Activated B cell treated with CpG ODN at 0.5 μM for 24 hours (primary cell): ENCODE measurements around the gene TMEM40. TPM values are rescaled to one million over a fixed set of nuclear protein-coding genes. Genes with fewer than 3 reads are reported as not detected.
"Not testable (repeated sequence)": the region's sequence is repeated elsewhere in the genome, so short reads cannot be mapped to it uniquely, and the experiment has no call there.

Experiments used
- ATAC-seq: fragments of 200-7000 bp; cut with Tn5 transposase; one replicate; pipeline ENCODE4 v1.10.0; 2021; ENCODE audit warnings: low read depth, mild to moderate bottlenecking, moderate library complexity
- CTCF ChIA-PET: fragments of 350-600 bp; sonication (Branson Sonifier 250); formaldehyde crosslinking; loops from one replicate; lab custom pipeline; 2021; ENCODE audit warnings: antibody characterized with exemption; lab: Charles Lee
- POLR2A ChIA-PET: fragments of 350-600 bp; sonication (Branson Sonifier 250); formaldehyde crosslinking; loops from one replicate; lab custom pipeline; 2021; ENCODE audit warnings: antibody characterized with exemption; lab: Charles Lee
- DNase-seq: peaks from one replicate; pipeline ENCODE4 v3.0.0; 2022
- H3K27ac Mint-ChIP-seq: one replicate; pipeline ENCODE4 v1.8.0; 2020; ENCODE audit warnings: mixed read lengths
- H3K27me3 Mint-ChIP-seq: one replicate; pipeline ENCODE4 v1.8.0; 2021; ENCODE audit warnings: mixed read lengths
- H3K36me3 Mint-ChIP-seq: one replicate; pipeline ENCODE4 v1.8.0; 2021; ENCODE audit warnings: low read depth, mixed read lengths
- H3K4me1 Mint-ChIP-seq: one replicate; pipeline ENCODE4 v1.8.0; 2021; ENCODE audit warnings: mixed read lengths
- H3K4me3 Mint-ChIP-seq: one replicate; pipeline ENCODE4 v1.8.0; 2020; ENCODE audit warnings: mild to moderate bottlenecking, mixed read lengths
- H3K9me3 Mint-ChIP-seq: one replicate; pipeline ENCODE4 v1.8.0; 2020; ENCODE audit warnings: mixed read lengths
- intact Hi-C: fragments of 100-400 bp; cut with micrococcal nuclease; formaldehyde crosslinking; loops from one replicate; pipeline ENCODE4 v1.15.1; 2024
- total RNA-seq: library from RNA; stranded (reverse); gene quantifications from 2 replicates; pipeline ENCODE4 v1.2.3, GENCODE V29; 2022
- TF ChIP-seq, protein P1 (sequence below): fragments of 200-600 bp; IDR thresholded peaks from one replicate; pipeline ENCODE4 v1.8.0; 2022; ENCODE audit warnings: antibody characterized with exemption, mild to moderate bottlenecking

Gene TMEM40
- total RNA-seq, 1 donor from 2014 or later: not detected

DNA sequence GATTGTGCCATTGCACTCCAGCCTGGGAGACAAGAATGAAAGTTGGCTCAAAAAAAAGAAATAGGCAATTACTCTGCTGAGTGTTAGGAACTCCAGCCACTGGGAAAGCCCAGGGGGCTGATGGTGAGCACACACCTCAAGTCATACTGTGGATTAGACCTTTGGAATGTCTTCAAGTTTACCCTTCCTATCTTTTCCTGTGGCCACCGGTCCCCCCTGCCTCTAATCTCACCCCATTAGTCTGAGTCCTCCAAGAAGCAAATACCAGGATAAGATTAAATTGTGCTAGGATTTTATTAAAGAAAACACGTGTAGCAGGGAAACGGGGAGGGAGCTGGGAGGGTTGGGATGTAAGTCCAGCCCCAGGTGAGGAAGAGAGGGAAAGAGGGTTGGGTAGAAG lies 31.6 kb downstream of the TMEM40 start:
- no peaks in the 10 kb centered on the region for H3K9me3 Mint-ChIP-seq
- H3K36me3 Mint-ChIP-seq: no peaks in the 10 kb centered on the region
- no peak for ATAC-seq
- CTCF ChIA-PET: no interaction called here
- TF ChIP-seq, protein P1, sequence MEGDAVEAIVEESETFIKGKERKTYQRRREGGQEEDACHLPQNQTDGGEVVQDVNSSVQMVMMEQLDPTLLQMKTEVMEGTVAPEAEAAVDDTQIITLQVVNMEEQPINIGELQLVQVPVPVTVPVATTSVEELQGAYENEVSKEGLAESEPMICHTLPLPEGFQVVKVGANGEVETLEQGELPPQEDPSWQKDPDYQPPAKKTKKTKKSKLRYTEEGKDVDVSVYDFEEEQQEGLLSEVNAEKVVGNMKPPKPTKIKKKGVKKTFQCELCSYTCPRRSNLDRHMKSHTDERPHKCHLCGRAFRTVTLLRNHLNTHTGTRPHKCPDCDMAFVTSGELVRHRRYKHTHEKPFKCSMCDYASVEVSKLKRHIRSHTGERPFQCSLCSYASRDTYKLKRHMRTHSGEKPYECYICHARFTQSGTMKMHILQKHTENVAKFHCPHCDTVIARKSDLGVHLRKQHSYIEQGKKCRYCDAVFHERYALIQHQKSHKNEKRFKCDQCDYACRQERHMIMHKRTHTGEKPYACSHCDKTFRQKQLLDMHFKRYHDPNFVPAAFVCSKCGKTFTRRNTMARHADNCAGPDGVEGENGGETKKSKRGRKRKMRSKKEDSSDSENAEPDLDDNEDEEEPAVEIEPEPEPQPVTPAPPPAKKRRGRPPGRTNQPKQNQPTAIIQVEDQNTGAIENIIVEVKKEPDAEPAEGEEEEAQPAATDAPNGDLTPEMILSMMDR: no peak
- H3K27me3 Mint-ChIP-seq: peaks cover 3% of the 10 kb centered on the region
- intact Hi-C loops: loop anchor here (10.0 kb wide), 1 partner anchor 123 kb away; no protein-coding TSS in a partner anchor
- peaks cover 11% of the 10 kb centered on the region for H3K4me1 Mint-ChIP-seq
- POLR2A ChIA-PET: no interaction called here
- no peak overlapping the region for H3K4me3 Mint-ChIP-seq
- DNase-seq: no peak
- H3K27ac Mint-ChIP-seq: no peak overlapping the region

- DNase-seq (no peak), ATAC-seq (no peak)
- H3K4me3 Mint-ChIP-seq: no peak overlapping the region
- H3K9me3 Mint-ChIP-seq: no peaks in the 10 kb centered on the region
- CTCF ChIA-PET: no interaction called here
- no peak overlapping the region for H3K27ac Mint-ChIP-seq
- peaks cover 7% of the 10 kb centered on the region for H3K4me1 Mint-ChIP-seq
- H3K27me3 Mint-ChIP-seq: peaks cover 5% of the 10 kb centered on the region
- intact Hi-C loops: loop anchor here (10.0 kb wide), 1 partner anchor 121 kb away; no protein-coding TSS in a partner anchor
- POLR2A ChIA-PET: interaction anchor here (0.5 kb wide), 1 partner anchor 90 kb away, joined by 4 read pairs; no protein-coding TSS in a partner anchor
- no peaks in the 10 kb centered on the region for H3K36me3 Mint-ChIP-seq
- TF ChIP-seq, protein P1: no peak
These were observed 33.6 kb downstream of the TMEM40 start for GRCh38 chr3:12725436-12725835.

- ChIA-PET CTCF (no interaction called here), POLR2A (no interaction called here)
- H3K27ac Mint-ChIP-seq: no peak overlapping the region
- no peak for DNase-seq
- H3K36me3 Mint-ChIP-seq: no peaks in the 10 kb centered on the region
- H3K4me1 Mint-ChIP-seq: peaks cover 8% of the 10 kb centered on the region
- no peak overlapping the region for H3K4me3 Mint-ChIP-seq
- intact Hi-C loops: loop anchor here (5.0 to 10.0 kb wide), 4 partner anchors 120 to 587 kb away; partner anchors contain the start of gene MKRN2
- H3K9me3 Mint-ChIP-seq: no peaks in the 10 kb centered on the region
- H3K27me3 Mint-ChIP-seq: peaks cover 5% of the 10 kb centered on the region
- TF ChIP-seq, protein P1: no peak
- no peak for ATAC-seq
These were observed 34.3 kb downstream of the TMEM40 start for GRCh38 chr3:12724794-12725193.

- not testable (repeated sequence) for H3K36me3 Mint-ChIP-seq, ATAC-seq, H3K4me1 Mint-ChIP-seq, H3K4me3 Mint-ChIP-seq, H3K9me3 Mint-ChIP-seq, H3K27me3 Mint-ChIP-seq, H3K27ac Mint-ChIP-seq, DNase-seq
- CTCF ChIA-PET: interaction anchor here (0.8 kb wide), 1 partner anchor 87 kb away, joined by 3 read pairs; no protein-coding TSS in a partner anchor
- POLR2A ChIA-PET: interaction anchor here (0.7 kb wide), 1 partner anchor 40 kb away, joined by 4 read pairs; no protein-coding TSS in a partner anchor
- intact Hi-C loops: loop anchor here (5.0 to 10.0 kb wide), 4 partner anchors 119 to 586 kb away; partner anchors contain the start of gene MKRN2
These were observed 35.7 kb downstream of the TMEM40 start for GRCh38 chr3:12723362-12723761.

DNA sequence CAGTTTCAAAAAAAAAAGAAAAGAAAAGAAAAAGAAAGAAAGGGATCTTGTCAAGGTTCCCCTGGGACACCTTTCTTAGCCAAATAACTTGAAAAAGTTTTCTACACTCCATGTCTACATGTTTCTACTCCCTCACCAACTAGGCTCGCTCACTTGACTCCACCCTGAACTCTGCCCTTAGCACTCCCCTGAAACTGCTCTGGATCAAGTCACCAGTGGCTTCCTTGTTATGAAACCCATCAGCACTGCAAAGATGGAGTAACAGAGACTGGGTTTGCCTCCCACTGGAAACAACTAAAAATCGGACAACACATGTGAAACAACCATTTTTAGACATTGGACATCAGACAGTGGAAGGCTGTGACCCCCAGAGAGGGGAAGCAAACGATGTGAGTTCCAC lies 36.8 kb downstream of the TMEM40 start:
- ChIA-PET POLR2A (no interaction called here), CTCF (no interaction called here)
- TF ChIP-seq, protein P1: no peak
- intact Hi-C loops: loop anchor here (5.0 to 10.0 kb wide), 4 partner anchors 117 to 585 kb away; partner anchors contain the start of gene MKRN2
- H3K4me3 Mint-ChIP-seq: no peak overlapping the region
- H3K4me1 Mint-ChIP-seq: peaks cover 7% of the 10 kb centered on the region
- H3K36me3 Mint-ChIP-seq: no peaks in the 10 kb centered on the region
- no peaks in the 10 kb centered on the region for H3K9me3 Mint-ChIP-seq
- peaks cover 3% of the 10 kb centered on the region for H3K27me3 Mint-ChIP-seq
- ATAC-seq (no peak), DNase-seq (no peak)
- no peak overlapping the region for H3K27ac Mint-ChIP-seq
